Stimulated activated CD8-positive, alpha-beta memory T cell treated with anti-CD3 and anti-CD28 coated beads, Interleukin-15, amount 100 ng/mL, for 4 hours (primary cell): Measurements from ENCODE around the gene TEF.

ENCODE experiments used
- DNase-seq, 2 donors: peaks; one replicate each; pipeline ENCODE4 v3.0.0-alpha.2; 2020; ENCODE audit warnings: low read depth in 2 of 2

Gene TEF, protein sequence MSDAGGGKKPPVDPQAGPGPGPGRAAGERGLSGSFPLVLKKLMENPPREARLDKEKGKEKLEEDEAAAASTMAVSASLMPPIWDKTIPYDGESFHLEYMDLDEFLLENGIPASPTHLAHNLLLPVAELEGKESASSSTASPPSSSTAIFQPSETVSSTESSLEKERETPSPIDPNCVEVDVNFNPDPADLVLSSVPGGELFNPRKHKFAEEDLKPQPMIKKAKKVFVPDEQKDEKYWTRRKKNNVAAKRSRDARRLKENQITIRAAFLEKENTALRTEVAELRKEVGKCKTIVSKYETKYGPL

DNA sequence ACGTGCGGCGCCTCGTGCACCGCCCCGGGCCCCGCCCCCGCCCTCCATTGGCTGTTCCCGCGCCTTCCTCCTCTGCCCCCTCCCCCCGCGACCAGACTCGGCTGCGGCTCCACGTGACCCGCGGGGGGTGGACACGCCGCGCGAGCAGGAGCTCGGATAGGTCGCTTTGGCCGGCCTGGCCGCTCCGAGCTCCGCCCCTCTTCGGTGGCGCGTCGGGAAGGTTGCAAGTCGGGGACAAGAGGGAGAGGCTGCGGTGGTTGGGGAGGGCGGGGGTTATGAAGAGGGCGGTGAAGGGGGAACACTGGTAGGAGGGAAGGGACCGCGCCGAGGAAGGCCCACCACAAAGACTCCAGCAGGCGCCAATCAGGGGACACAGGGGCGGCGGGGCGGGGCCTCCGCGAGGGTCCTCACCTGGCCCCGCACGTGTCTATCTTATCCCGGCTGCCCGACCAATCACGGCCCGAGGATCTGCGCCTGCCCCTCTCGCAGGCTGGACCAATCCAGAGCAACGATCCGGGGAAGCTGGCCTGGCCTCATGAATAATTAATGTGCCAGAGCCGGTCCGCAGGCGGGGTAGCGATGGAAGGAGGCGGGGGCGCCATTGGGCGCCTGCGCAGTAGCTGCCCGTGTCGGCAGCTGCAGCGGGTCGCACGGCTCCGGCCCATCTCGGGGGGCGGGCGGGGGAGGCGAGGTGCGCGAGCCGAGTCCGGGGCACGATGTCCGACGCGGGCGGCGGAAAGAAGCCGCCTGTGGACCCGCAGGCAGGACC, at the start of gene TEF:
TEF (plus strand) TSS at position 614 of the 769 bp plus-strand sequence; CDS start at position 717, 103 bp downstream.
- DNase-seq = peak; percentile 96 to 97

DNA sequence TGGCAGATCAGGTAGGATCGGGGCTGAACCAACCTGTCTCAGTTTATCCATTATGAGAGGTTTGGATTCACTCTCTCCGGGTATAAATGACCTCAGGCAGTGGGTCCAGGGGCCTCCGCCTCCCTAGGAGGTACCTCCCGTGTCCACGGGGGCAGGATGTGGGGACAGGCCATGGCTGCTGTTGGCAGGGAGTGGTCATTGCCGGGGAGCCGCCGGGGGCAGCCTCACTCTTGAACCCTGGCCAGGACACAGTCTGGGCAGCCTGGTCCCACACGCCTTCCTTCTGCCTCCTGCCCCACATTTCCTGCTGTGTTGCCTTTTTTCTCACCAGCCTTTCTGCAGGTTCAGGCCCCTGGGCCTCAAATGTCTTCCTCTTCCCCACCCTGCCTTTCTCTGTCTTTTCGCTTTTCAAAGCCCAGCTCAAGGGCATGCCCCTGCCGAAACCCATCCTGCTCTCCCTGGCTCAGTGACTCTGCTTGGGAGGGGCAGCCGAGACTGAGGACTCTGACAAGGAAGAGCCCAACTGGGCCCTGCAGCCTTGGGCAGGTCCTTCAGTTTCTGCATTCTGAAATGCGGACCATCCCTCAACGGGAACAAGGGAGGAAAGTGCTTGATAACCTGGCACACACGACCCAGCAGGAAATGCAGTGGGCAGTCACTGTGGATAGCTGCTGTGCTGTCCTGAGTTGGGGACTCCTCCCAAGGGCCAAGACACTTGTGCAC, 49.4 kb upstream of the TEF start:
- DNase-seq = no peak

DNA sequence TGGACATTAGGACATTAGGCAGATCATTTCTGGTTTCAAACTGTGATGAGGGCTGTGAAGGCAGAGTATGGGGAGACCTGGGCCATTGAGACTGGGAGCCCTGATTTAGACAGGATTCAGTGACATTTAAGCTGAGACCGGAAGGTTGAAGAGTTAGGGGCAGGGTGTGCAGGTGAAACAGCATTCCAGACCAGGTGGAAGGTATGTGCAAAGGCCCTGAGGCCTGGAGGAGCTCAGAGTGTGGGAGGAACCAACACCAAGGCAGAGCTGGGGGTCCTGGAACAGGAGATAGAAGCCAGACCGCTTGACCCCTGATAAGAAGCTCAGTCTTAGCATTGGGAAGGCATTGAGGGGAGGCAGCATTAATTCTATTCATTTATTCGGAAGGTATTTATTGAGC, 47.9 kb upstream of the TEF start:
- DNase-seq = no peak

DNA sequence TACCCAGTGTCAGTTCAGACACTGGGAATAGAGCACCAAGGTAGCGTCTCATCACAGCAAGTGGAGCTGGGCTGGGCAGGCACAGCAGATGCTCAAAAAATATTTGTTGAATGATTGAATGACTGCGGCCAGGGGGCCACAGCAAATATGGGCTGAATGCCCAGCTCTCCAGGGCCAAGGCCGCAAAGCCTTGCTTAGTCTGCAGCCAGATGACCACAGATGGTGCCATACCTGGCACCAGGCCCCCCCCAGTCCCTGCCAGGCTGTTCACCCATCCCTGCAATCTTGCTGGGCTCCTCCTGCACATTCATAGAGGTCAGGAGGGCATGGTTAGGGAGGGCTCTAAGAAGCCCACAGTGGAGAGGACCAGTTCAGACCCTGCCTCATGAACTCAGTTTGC, 47.5 kb upstream of the TEF start:
- DNase-seq = no peak

DNA sequence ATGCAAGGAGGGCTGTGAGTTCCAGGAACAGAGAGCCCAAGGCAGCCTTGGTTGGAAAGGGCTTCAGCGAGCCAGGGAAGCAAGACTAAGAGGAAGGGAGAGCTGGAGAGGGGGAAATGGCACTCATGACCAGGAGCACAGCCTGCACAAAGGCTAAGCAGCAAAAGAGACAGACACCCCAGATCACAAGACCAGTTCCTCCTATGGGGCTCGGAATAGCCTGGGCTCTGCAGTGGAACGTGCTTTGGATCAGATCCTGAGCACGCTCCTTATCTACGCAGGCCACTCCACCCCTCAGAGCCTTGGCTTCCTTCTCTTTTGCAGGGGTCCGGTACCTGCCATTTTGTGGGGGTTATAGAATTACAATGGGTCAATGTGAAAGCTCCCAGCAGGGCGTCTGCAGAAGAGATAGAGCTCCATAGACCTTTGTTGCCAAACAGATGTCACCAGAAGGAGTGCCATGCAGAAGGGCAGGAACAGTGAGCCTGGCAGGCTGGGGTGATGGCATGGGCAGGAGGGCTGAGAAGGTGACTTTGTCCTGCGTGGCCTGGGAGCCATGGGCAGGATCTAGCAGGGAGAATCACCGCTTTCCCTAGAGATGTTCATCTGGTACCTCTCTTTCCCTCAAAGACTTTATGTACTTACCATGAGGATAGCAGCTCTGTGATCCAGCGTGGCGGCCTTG, 46.6 kb upstream of the TEF start:
- DNase-seq = no peak

DNA sequence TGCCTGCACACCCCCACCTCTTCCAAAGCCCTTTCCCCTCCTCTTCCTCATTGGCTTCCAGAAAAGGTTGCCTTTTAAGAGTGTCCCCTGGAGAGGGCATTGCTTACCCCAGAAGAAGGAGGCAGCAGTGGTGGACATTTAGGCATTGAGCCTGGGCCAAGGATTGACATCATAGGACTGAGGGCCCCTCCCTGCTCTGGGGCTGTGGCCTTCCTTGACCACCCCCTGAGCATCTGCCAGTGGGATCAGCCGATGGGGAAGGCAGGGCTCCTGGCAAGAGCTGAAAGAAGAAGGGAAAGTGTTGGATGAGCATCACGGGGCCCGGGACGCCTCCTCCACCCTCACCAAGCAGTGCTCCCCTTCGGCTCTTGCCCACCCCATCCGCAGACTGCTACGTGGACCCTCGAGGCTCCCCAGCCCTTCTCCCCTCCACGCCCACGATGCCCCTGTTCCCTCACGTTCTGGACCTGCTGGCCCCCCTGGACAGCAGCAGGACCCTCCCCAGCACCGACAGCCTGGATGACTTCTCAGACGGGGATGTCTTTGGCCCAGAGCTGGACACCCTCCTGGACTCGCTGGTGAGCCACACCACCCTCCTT, 43.0 kb upstream of the TEF start:
- DNase-seq = no peak

DNA sequence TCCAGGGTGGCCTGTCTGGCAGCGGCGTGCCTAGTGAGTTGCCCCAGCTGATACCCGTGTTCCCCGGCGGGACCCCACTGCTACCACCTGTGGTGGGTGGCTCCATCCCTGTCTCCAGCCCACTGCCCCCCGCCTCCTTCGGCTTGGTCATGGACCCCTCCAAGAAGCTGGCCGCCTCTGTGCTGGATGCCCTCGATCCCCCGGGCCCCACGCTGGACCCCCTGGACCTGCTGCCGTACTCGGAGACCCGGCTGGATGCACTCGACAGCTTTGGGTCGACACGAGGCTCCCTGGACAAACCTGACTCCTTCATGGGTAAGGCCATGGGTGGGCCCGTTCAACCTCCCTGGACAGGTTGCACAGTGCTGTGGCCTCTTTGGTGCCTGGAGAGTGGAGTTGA, 41.9 kb upstream of the TEF start:
- DNase-seq = no peak

DNA sequence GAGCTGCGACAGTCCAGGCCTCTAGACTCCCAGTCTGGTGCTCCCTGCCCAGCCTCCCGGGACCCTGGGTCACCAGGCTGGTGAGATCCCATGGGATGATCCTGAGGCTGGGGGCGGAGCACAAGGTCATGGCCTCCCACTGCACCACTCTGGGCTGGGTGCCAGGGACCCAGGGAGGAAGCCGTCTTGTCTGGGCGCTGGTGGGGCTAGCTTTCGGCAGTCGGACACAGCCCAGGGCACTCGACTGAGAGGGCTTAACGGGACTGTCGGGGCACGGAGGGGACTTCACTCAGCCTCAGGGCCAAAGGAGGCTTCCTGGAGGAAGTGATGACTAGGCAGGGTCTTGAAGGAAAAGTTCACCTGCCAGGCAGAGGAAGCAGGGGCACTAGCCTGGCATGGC, 41.4 kb upstream of the TEF start:
- no peak for DNase-seq

DNA sequence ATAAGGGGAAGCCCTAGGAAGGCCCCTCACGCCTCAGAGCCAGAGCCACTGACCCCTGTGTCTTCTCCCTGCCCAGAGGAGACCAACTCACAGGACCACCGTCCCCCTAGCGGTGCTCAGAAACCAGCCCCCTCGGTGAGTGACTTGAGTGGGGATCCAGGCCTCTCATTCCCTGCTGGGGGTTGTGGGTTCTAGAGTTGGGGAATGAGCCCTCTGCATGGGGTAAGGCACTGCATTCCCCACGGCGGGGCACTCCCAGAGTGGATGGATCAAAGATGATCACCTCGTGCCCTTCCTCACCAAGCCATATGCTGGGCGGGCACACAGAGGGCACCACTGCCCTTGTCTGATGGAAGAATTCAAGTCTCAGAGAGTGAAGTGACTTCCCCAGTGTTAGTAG, 40.7 kb upstream of the TEF start:
- DNase-seq = no peak

DNA sequence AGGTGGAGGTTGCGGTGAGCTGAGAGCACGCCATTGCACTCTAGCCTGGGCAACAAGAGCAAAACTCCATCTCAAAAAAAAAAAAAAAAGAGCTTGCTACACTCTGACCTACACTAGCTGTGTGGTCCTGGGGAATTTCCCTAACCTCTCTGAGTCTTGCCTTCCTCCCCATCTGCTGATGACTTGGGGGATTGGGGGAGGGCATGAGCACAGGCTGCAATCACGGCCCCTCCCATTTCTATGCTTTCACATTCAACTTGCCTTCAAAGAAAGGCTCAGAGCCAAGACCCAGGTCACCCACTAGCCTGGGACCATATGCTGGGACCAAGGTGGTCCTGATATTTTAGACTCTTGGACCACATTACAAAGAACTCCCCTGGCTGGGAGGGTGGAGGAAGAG, 39.8 kb upstream of the TEF start:
- DNase-seq = no peak

DNA sequence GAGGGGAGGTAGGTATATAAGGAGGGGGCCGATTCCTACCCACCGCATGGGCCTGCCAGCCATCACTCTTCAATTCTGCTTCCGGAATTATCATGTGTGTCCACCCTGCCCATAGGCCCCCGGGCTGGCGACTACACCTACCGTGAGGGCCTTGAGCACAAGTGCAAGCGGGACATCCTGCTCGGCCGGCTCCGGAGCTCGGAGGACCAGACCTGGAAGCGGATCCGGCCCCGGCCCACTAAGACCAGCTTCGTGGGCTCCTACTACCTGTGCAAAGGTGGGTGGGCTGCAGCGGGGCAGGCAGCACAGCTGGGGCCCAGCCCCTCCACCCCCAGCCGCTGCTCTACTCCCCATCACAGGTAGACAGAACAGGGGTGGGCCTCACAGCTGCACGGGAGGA, 38.4 kb upstream of the TEF start:
- no peak for DNase-seq

DNA sequence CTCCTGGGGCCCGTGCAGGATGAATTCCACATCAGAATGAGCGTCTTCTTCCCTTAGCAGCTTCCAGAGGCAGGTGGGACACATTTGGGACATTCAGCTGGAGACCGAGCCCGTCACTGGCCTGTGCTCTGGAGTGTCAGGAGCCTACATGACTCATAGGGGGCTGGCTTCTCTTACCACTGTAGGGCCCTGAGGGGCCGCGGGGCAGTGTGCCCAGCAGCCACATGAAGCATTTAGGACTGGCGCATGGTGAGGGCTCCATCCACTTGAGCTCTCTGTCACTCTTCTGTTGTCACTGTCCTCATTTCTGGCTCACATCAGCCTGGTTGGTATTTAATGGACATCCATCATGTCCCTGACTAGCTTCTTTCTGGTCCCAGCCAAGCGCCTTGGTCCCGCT, 38.0 kb upstream of the TEF start:
- DNase-seq = no peak

DNA sequence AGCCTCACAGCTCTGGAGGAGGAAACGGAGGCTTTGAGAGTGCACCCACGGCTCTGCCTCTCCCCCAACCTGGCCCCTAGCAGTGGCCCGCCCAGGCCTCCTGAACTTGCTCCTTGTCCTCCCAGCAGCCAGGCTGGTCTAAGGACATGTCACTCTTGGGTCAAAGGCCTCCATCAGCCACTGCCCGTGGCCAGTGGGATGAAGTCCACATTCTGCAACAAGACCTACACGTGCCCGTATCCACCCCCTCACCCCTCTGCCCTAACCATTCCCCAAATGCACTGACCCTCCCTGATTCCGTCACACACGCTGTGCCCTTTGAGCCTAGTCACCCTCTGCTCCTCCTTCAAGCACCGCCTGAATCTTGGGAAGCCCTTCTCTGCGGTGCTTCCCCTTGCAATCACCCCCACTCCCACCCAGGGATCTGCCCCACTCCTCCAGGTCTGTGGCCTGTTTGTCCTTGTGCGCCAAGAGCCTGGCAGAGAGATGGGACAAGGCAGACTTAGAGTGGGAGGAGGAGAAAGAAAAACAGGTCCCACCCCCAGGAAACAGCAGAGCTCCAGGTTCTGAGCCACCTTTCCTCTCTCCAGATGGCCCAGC, 37.5 kb upstream of the TEF start:
- no peak for DNase-seq

DNA sequence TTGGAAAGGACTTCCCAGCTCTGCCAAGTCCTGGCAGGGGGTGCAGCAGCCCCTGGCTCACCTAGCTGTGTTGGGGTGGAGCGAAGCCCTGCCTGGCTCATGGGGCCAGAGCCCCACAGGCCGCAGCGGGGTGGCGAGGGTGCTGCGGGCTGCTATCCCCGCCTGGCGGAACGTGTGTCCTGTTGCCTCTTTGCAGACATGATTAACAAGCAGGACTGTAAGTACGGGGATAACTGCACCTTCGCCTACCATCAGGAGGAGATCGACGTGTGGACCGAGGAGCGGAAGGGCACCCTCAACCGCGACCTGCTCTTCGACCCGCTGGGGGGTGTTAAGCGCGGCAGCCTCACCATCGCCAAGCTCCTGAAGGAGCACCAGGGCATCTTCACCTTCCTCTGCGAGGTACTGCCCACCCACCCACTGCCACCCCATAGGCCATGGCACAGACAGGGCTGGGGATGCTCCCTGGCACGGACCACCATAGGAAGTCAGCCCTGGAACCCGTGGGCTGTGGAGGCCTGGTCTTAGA, 35.9 kb upstream of the TEF start:
- no peak for DNase-seq

DNA sequence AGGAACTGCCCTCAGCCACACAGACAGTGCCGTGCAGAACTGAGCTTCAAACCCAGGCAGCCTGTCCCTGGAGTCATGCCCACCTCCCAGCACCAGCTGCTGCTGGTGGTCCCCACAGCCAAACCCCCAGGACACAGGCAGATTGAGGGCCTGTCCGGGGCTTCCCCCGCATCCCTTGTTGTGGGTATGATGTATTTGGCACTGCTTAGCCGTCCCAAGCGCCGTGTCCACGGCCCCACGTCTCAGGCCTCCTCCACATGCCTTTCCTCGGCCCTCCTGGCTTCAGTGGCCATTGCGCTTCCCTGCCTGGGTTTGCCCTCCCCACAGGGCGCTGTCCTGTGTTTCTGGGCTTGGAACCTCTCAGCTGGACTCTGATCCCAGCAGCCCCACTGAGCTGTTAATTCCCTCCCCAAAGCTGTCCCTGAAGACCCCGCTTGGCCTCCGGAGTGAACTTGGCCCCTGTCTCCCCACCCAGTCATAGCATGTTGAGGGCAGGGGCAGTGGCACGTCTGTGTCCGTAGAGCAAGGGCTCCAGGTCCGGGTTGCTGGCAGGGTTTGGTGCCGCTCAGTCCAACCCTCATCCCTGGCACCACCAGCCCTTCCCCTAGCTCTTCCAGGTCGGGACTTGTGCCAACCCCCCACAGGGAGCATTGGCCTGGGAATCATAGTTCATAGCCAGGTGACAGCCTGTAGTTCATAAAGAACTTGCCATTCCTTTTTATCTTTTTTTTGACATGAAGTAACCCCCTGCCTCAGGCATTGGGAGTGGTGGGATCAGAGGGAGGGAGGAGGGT, 34.5 kb upstream of the TEF start:
- no peak for DNase-seq

DNA sequence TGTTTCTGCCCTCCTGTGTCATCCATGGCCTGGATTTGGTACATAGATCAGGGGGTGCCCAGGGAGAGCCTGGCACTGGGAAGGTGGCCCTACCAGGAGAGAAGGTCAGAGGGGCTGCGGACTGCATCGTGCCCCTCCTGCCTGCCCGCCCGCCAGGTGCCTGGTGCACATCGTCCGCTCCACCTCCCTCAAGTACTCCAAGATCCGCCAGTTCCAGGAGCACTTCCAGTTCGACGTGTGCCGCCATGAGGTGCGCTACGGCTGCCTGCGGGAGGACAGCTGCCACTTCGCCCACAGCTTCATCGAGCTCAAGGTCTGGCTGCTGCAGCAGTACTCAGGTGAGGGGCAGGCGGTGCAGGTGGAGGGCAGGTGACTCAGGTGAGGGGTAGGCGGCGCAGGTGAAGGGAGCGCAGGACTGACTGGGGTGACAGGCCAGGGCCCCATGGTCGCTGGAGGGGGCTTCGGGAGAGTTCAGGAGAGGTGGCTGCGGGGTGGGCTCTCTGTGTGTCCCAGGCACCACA, 32.7 kb upstream of the TEF start:
- DNase-seq = no peak

DNA sequence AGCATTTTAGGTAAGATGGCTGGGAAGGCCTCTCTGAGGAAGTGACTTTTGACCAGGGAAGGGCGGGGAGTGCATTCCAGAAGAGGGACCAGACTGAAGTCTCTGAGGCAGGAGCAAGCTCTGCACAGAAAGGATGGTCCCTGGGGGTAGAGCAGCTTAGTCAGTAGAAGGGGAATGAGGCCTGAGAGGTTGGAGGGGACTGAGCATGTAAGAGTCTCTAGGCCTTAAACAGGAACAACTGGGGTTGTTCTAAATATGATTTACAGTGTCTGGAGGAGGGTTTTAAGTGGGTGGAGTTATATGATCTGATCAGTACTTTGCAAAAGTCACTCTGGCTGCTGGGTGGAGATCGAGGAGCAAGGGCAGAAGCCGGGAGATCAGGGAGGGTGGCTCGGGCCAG, 31.7 kb upstream of the TEF start:
- no peak for DNase-seq

DNA sequence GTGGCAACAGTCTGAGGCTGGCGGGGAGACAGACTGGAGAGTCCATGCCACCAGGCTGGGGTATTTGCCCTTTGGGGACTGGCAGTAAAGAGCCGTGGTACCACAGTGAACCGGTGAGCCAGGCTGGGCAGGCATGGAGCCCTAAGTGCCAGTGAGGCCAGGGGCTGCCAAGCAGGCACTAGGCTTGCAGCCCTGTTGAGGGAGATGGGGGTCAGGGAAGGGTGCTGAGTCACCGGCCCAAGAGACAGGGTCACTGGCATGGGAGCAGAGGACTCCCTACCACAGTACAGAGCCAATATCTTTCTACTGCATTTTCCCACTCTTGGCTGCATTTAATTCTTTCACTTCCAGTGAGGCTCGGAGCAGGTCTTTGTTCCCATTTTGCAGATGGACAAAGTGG, 30.7 kb upstream of the TEF start:
- DNase-seq = no peak

DNA sequence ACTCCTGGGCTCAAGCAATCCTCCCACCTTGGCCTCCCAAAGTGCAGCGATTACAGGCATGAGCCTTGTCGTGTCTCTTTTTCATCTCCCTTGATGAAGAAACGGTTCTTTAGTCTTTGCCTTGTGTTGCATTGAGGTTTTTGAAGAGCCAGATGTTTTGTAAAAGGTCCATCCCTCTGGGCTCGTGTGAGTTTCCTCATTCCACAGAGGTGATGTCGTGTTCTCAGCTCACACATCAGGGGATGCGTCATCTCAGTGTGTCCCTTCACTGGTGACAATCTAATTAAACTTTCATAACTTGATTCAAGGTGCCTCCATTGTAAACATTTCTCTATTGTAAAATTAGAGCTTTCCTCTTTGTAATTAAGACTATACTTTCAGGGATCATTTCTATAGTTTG, 29.7 kb upstream of the TEF start:
- DNase-seq = no peak
